Kidney (tissue), 14 donors: ENCODE results near the gene CTCFL. TPM values are rescaled to one million over a fixed set of nuclear protein-coding genes. Genes with fewer than 3 reads are reported as not detected.

Experiments used
- DNase-seq, 5 donors: peaks; one replicate each; pipeline ENCODE4 v3.0.0-alpha.2; 2013 to 2020
- FAIRE-seq: peaks from 2 replicates; lab custom pipeline; 2012; peaks lifted over from hg19 to GRCh38; lab: Jason Lieb, UNC
- H3K27ac ChIP-seq, 2 donors: one replicate each; pipeline ENCODE4 v1.7.0; 2013; ENCODE audit warnings: low read depth in 2 of 2, low read length in 2 of 2, inconsistent platforms in 1 of 2
- H3K27me3 ChIP-seq: one replicate; pipeline ENCODE4 v1.7.1; 2013; ENCODE audit warnings: low read length, inconsistent platforms; ENCODE audit not compliant: control insufficient read depth, insufficient read depth
- H3K36me3 ChIP-seq, 3 donors: one replicate each; pipeline versions ENCODE4 v1.7.0 to v1.7.1; 2013; ENCODE audit warnings: low read length in 3 of 3, control low read depth in 1 of 3, inconsistent platforms in 1 of 3; ENCODE audit not compliant: insufficient read depth in 3 of 3, control insufficient read depth in 2 of 3
- H3K4me1 ChIP-seq, 3 donors: one replicate each; pipeline versions ENCODE4 v1.7.0 to v1.7.1; 2013; ENCODE audit warnings: low read length in 3 of 3, inconsistent platforms in 1 of 3, low read depth in 1 of 3; ENCODE audit not compliant: control insufficient read depth in 2 of 3, insufficient read depth in 2 of 3
- H3K4me3 ChIP-seq, 3 donors: one replicate each; pipeline versions ENCODE4 v1.7.0 to v1.8.1; 2013; ENCODE audit warnings: low read length in 3 of 3, control low read depth in 1 of 3, inconsistent platforms in 1 of 3
- H3K9ac ChIP-seq, 3 donors: one replicate each; pipeline versions ENCODE4 v1.7.0 to v1.7.1; 2013; ENCODE audit warnings: low read length in 3 of 3, control low read depth in 1 of 3, inconsistent platforms in 1 of 3
- H3K9me3 ChIP-seq, 3 donors: one replicate each; pipeline versions ENCODE4 v1.7.0 to v1.7.1; 2013; ENCODE audit warnings: low read length in 3 of 3, control low read depth in 1 of 3, inconsistent platforms in 1 of 3; ENCODE audit not compliant: control insufficient read depth in 2 of 3, insufficient read depth in 1 of 3
- intact Hi-C: fragments of 100-400 bp; cut with DNase I; formaldehyde crosslinking; loops from one replicate; pipeline ENCODE4 v1.11.1; 2022
- polyA plus RNA-seq: library from polyadenylated mRNA; stranded (reverse); fragments of 350-450 nt; fragmentation: Illumina TruSeq; extraction: RNeasy Lipid Tissue Mini Kit (QIAGEN cat#74804); gene quantifications from one replicate; pipeline ENCODE4 v1.2.3, GENCODE V29; 2014; ENCODE audit warnings: low read depth, low replicate concordance; ENCODE audit not compliant: insufficient read depth
- total RNA-seq: library from RNA; stranded (reverse); fragmentation: NEBNext Ultra II Directional; extraction: Animal tissue kit (Norgen Biotek cat#: 25700); gene quantifications from one replicate; pipeline ENCODE4 v1.2.1, GENCODE V29; 2021
- TF ChIP-seq, protein P1 (sequence below): IDR thresholded peaks from 3 replicates; pipeline ENCODE4 v1.5.1; 2012; ENCODE audit warnings: mild to moderate bottlenecking, moderate library complexity, borderline replicate concordance; ENCODE audit not compliant: insufficient read depth; ENCODE audit errors: extremely low read depth
- donor health status: control.
- donor health status: control.
- donor health status: control.
- donor health status: control.
- donor health status: control.
- donor health status: DM: yes; HTN: yes; CAD: no.
- donor health status: Normal renal cell carcinoma (clear cell type).

Gene CTCFL
- total and polyA plus RNA-seq, 2 donors from 2014 or later: not detected

- intact Hi-C loops: no loop called here
- Histone ChIP-seq H3K9ac (no peak overlapping the region), H3K27ac (no peak overlapping the region), H3K4me3 (no peak overlapping the region), H3K9me3 (no peaks in the 10 kb centered on the region), H3K4me1 (peaks cover 0 to 3% (median 0%) of the 10 kb centered on the region in 3 donors), H3K27me3 (no peaks in the 10 kb centered on the region), H3K36me3 (no peaks in the 10 kb centered on the region)
- no peak for FAIRE-seq
- no peak for DNase-seq
- TF ChIP-seq, protein P1, sequence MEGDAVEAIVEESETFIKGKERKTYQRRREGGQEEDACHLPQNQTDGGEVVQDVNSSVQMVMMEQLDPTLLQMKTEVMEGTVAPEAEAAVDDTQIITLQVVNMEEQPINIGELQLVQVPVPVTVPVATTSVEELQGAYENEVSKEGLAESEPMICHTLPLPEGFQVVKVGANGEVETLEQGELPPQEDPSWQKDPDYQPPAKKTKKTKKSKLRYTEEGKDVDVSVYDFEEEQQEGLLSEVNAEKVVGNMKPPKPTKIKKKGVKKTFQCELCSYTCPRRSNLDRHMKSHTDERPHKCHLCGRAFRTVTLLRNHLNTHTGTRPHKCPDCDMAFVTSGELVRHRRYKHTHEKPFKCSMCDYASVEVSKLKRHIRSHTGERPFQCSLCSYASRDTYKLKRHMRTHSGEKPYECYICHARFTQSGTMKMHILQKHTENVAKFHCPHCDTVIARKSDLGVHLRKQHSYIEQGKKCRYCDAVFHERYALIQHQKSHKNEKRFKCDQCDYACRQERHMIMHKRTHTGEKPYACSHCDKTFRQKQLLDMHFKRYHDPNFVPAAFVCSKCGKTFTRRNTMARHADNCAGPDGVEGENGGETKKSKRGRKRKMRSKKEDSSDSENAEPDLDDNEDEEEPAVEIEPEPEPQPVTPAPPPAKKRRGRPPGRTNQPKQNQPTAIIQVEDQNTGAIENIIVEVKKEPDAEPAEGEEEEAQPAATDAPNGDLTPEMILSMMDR: no peak
Observed at GRCh38 chr20:57552471-57552870, 27.5 kb upstream of the CTCFL start.

- DNase-seq (peak in 2 of 5 donors; percentile 75 to 85), FAIRE-seq (no peak)
- Histone ChIP-seq H3K9ac (no peak overlapping the region), H3K27me3 (no peaks in the 10 kb centered on the region), H3K36me3 (no peaks in the 10 kb centered on the region), H3K4me1 (peaks cover 0 to 21% (median 3%) of the 10 kb centered on the region in 3 donors), H3K9me3 (no peaks in the 10 kb centered on the region), H3K27ac (no peak overlapping the region), H3K4me3 (no peak overlapping the region)
- TF ChIP-seq, protein P1: no peak
- intact Hi-C loops: no loop called here
Observed at GRCh38 chr20:57548177-57549058, 23.5 kb upstream of the CTCFL start.

DNA sequence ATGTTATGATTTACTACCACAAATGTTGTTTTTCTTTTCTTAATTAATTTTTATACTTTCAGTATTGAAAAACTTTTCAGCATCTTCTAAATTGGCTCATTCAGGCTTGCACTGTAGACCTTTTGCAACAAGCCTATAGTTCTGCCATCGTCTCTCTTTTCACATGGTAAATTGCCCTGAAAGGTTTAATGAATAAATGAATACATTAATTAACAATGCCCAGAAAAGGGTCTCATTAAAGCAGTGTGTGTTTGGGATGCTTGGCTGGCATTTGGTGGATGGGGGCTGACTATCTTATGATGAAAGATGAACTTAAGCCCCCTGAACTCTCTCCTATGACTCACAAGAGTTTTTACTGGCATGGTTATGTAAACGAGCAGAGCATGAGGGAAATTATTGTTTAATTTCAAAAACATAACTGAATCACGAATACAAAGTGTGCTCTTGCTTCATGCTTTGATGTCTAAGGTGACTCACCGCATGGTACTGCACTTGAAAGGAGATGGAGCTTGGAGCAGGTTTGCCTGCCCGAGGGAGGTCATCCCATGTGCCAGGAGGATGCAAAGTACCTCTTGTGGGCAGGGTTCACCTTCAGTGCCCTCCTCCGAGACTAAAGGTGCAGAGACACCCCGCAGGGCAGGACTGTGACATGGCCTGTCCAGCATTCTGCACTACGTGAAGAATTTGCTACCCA lies 22.2 kb upstream of the CTCFL start:
- intact Hi-C loops: no loop called here
- H3K9ac ChIP-seq: no peak overlapping the region
- H3K9me3 ChIP-seq: no peaks in the 10 kb centered on the region
- H3K27me3 ChIP-seq: no peaks in the 10 kb centered on the region
- TF ChIP-seq, protein P1: no peak
- no peak overlapping the region for H3K27ac ChIP-seq
- FAIRE-seq: no peak
- no peak for DNase-seq
- no peaks in the 10 kb centered on the region for H3K36me3 ChIP-seq
- H3K4me1 ChIP-seq: peaks cover 0 to 21% (median 3%) of the 10 kb centered on the region in 3 donors
- no peak overlapping the region for H3K4me3 ChIP-seq
